Transverse colon (tissue), 4 donors: ENCODE results near the gene NSD2. TPM values are rescaled to one million over a fixed set of nuclear protein-coding genes. Genes with fewer than 3 reads are reported as not detected.

Experiments used
- DNase-seq: peaks from one replicate; pipeline ENCODE4 v3.0.0-alpha.2; 2019
- H3K27ac ChIP-seq, 4 donors: fragments of 200-600 bp; sonication (generic); 2 replicates each; pipeline ENCODE4 v1.5.1; 2016 to 2018; ENCODE audit warnings: inconsistent platforms in 4 of 4
- H3K27me3 ChIP-seq: fragments of 200-600 bp; sonication (generic); 2 replicates; pipeline ENCODE4 v1.5.1; 2017; ENCODE audit warnings: inconsistent platforms
- H3K36me3 ChIP-seq, 4 donors: fragments of 200-600 bp; sonication (generic); 2 replicates each; pipeline ENCODE4 v1.5.1; 2017 to 2019; ENCODE audit warnings: inconsistent platforms in 4 of 4
- H3K4me1 ChIP-seq, 4 donors: fragments of 200-600 bp; sonication (generic); 2 replicates each; pipeline ENCODE4 v1.5.1; 2017 to 2020; ENCODE audit warnings: inconsistent platforms in 4 of 4
- H3K4me3 ChIP-seq, 4 donors: fragments of 200-600 bp; sonication (generic); 1 replicate in 1 of 4; 2 replicates in 3 of 4; pipeline versions ENCODE4 v1.5.1 to v1.6.1; 2017 to 2019; ENCODE audit warnings: inconsistent platforms in 4 of 4
- H3K9me3 ChIP-seq, 2 donors: fragments of 200-600 bp; sonication (generic); 2 replicates each; pipeline ENCODE4 v1.5.1; 2017 to 2019; ENCODE audit warnings: inconsistent platforms in 2 of 2
- EP300 ChIP-seq: sonication (generic); formaldehyde crosslinking; IDR thresholded peaks from one replicate; pipeline ENCODE4 v1.6.1; 2017; ENCODE audit warnings: antibody characterized with exemption, low read depth
- POLR2A ChIP-seq: fragments of 450-650 bp; IDR thresholded peaks from one replicate; pipeline ENCODE4 v1.6.1; 2016; ENCODE audit warnings: antibody characterized with exemption, mild to moderate bottlenecking, moderate library complexity
- POLR2AphosphoS5 ChIP-seq, 3 donors: sonication (generic); formaldehyde crosslinking; IDR thresholded peaks; one replicate each; pipeline ENCODE4 v1.6.1; 2016; ENCODE audit warnings: antibody characterized with exemption in 3 of 3
- WGBS, 2 donors: methylation state at CpG; one replicate each; pipeline ENCODE4 v1.1.5; 2018; ENCODE audit warnings: low coverage in 1 of 2; 5-methylcytosine and 5-hydroxymethylcytosine counted together
- in situ Hi-C, 4 donors: fragments of 200-750 bp; cut with MboI; loops; one replicate each; pipeline versions ENCODE4 v1.15.0 to v1.15.1; 2017; ENCODE audit warnings: low sequenced_read_pairs in 3 of 4, low pct_ligation_motif_present in 1 of 4, low pct_unique_long_range_greater_than_20kb in 1 of 4
- intact Hi-C: fragments of 100-400 bp; cut with DNase I; formaldehyde crosslinking; loops from one replicate; pipeline ENCODE4 v1.15.1; 2023; ENCODE audit warnings: low total_unique reads
- total RNA-seq, 4 donors: library from RNA; depleted of rRNA; stranded (reverse); fragments of >200 nt; gene quantifications; one replicate each; pipeline ENCODE4 v1.1.0, GENCODE V29; 2016
- TF ChIP-seq, protein P1 (sequence below), 5 experiments: fragments of 200-600 bp in 3 of 5; fragments of 450-650 bp in 2 of 5; sonication (generic) in 3 of 5; IDR thresholded peaks; 1 replicate in 2 of 5; 2 replicates in 3 of 5; pipeline ENCODE4 v1.5.1; 2016 to 2017; ENCODE audit warnings: antibody characterized with exemption in 5 of 5, inconsistent platforms in 3 of 5, mild to moderate bottlenecking in 2 of 5, moderate library complexity in 1 of 5

NSD2 gene
- total RNA-seq, 4 donors from 2014 or later = 78.4 to 591 (median 158) TPM

DNA sequence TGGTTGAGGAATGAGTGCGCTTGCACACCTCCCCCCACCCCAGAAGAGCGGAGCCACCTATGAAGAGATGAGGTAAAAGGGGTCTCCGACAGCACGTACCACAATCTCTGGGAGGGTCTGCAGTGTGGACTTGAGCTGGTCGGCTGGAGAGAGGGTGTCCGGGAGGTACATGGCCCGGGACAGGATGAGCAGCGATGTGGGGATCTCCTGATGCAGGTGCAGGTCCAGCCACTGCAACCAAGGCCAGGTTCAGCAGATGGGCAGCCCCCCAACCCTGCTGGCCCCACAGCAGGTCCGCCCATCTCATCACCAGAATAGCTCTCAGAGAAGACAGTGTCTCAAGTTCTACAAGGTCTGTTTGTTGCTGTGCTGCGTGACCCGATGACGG, 47.7 kb upstream of the NSD2 start:
- intact Hi-C loops (no loop called here), in situ Hi-C loops (loop anchor here in 1 of 4 donors (25.0 kb wide), 1 partner anchor 364 kb away; no protein-coding TSS in a partner anchor)
- H3K4me3 ChIP-seq = no peak overlapping the region
- H3K4me1 ChIP-seq = no peaks in the 10 kb centered on the region
- H3K9me3 ChIP-seq = no peaks in the 10 kb centered on the region
- no peaks in the 10 kb centered on the region for H3K27me3 ChIP-seq
- H3K36me3 ChIP-seq = peaks cover 0 to 35% (median 17%) of the 10 kb centered on the region in 4 donors
- TF ChIP-seq, protein P1, sequence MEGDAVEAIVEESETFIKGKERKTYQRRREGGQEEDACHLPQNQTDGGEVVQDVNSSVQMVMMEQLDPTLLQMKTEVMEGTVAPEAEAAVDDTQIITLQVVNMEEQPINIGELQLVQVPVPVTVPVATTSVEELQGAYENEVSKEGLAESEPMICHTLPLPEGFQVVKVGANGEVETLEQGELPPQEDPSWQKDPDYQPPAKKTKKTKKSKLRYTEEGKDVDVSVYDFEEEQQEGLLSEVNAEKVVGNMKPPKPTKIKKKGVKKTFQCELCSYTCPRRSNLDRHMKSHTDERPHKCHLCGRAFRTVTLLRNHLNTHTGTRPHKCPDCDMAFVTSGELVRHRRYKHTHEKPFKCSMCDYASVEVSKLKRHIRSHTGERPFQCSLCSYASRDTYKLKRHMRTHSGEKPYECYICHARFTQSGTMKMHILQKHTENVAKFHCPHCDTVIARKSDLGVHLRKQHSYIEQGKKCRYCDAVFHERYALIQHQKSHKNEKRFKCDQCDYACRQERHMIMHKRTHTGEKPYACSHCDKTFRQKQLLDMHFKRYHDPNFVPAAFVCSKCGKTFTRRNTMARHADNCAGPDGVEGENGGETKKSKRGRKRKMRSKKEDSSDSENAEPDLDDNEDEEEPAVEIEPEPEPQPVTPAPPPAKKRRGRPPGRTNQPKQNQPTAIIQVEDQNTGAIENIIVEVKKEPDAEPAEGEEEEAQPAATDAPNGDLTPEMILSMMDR (IDR thresholded peaks at IDR 0.05) = no peak
- TF ChIP-seq POLR2AphosphoS5 (IDR thresholded peaks at IDR 0.05) = no peak
- no peak for TF ChIP-seq POLR2A
- no peak for TF ChIP-seq EP300
- WGBS, 2 donors = 92 to 98% methylated on average over 4 to 12 of the region's 12 CpGs
- no peak for DNase-seq
- H3K27ac ChIP-seq = no peak overlapping the region

DNA sequence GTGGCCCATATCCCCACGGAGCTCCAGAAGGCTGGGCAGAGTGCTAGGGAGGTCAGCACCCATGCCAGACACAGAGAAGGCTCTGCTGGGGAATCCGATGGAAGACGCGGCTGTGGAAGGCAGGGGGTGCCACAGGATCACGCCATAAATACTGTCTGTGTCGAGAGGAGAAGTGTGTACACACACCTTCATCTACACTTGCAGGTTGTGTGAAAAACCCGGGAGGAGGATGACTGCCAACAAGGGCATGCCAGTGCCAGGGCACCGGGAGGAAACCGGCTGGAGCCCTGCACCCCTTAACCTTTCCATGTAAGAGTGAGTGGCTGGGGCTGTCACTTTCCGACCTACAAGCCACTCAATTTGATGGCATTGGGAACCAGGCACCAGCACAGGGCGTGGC, 46.4 kb upstream of the NSD2 start:
- 80 to 88% methylated on average over 4 to 11 of the region's 11 CpGs for WGBS, 2 donors
- intact Hi-C loops (no loop called here), in situ Hi-C loops (loop anchor here in 1 of 4 donors (25.0 kb wide), 1 partner anchor 363 kb away; no protein-coding TSS in a partner anchor)
- H3K4me1 ChIP-seq = no peaks in the 10 kb centered on the region
- no peak overlapping the region for H3K27ac ChIP-seq
- no peak overlapping the region for H3K4me3 ChIP-seq
- H3K36me3 ChIP-seq = peaks cover 0 to 32% (median 17%) of the 10 kb centered on the region in 4 donors
- TF ChIP-seq POLR2A = no peak
- no peak for TF ChIP-seq POLR2AphosphoS5 (IDR thresholded peaks at IDR 0.05)
- no peak for TF ChIP-seq EP300
- TF ChIP-seq, protein P1 (IDR thresholded peaks at IDR 0.05) = no peak
- no peaks in the 10 kb centered on the region for H3K9me3 ChIP-seq
- DNase-seq = no peak
- no peaks in the 10 kb centered on the region for H3K27me3 ChIP-seq

DNA sequence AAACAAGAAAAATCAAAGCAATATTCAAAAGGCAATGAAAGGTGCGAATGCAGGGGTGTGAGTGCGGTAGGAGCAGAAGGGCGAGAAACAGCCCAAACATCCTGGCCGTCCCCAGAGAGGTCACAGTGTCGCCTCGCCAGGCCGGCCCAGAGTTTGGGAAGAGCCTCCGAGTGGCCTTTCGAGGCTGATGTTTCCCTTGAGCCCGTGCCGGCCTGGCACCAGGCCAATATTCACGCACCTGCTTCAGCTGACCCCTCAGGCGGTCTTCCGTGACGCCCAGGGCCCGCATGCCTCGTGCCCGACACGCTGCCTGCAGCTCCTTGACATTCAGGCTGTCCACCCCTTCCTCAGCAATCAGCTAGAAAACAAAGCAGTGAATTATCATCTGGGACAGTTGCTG, 45.9 kb upstream of the NSD2 start:
- Histone ChIP-seq H3K4me3 (no peak overlapping the region), H3K36me3 (peaks cover 0 to 32% (median 18%) of the 10 kb centered on the region in 4 donors), H3K9me3 (no peaks in the 10 kb centered on the region), H3K4me1 (no peaks in the 10 kb centered on the region), H3K27me3 (no peaks in the 10 kb centered on the region), H3K27ac (no peak overlapping the region)
- DNase-seq = no peak
- in situ Hi-C loops (no loop called here), intact Hi-C loops (no loop called here)
- WGBS, 2 donors = 80 to 84% methylated on average over 5 to 19 of the region's 19 CpGs
- TF ChIP-seq POLR2AphosphoS5 (IDR thresholded peaks at IDR 0.05) (no peak), EP300 (no peak), POLR2A (no peak)
- TF ChIP-seq, protein P1 (IDR thresholded peaks at IDR 0.05) = no peak

DNA sequence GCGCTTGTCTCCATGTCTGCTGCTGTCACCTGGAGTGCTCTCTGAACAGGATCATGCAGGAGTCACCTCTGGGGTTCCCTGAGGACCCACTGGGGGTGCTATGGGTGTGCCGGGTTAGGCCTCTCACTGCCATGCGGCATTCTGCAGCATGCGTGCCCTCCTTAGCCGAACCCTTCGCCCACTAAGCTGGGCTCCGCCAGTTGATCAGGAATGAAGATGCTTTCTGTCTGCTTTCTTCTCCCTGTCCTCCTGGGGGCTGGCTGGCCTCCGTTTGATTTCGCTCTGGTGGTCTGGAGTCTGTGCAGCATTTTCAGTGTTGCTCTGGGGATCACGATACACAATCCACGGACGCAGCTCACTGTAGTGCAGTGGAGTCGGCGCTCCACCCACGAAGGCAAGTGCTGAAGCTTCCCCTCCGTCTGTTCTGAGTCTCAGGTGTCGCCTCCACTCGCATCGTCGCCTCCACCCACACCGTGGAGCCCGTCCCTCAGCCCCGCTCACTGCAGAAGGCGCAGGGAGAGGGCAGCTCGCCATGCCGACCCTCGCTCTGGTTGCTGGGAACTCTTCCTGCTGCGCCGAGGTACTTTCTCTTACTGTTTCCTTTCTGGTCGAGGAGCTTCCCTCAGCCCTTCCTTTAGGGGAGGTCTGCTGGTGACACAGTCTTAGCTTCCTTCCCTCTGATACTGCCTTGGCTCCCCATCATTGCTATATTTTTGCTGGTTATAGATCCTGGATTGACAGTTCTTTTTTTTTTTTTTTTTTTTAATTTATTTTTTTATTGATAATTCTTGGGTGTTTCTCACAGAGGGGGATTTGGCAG, 44.5 kb upstream of the NSD2 start:
- Histone ChIP-seq H3K27ac (no peak overlapping the region), H3K27me3 (no peaks in the 10 kb centered on the region), H3K4me3 (no peak overlapping the region), H3K9me3 (no peaks in the 10 kb centered on the region), H3K4me1 (no peaks in the 10 kb centered on the region), H3K36me3 (peaks cover 0 to 43% (median 22%) of the 10 kb centered on the region in 4 donors)
- intact Hi-C loops (no loop called here), in situ Hi-C loops (no loop called here)
- no peak for TF ChIP-seq POLR2AphosphoS5 (IDR thresholded peaks at IDR 0.05)
- no peak for TF ChIP-seq POLR2A
- no peak for TF ChIP-seq EP300
- TF ChIP-seq, protein P1 (IDR thresholded peaks at IDR 0.05) = no peak
- WGBS, 2 donors = 92% methylated on average over 30 of the region's 30 CpGs; no CpG with 5 or more reads in 1 of the 2 donors
- DNase-seq = no peak
